Mesenteric fat pad (tissue), 1 donor: ENCODE data around the gene IFRD2. TPM values are rescaled to one million over a fixed set of nuclear protein-coding genes. Genes with fewer than 3 reads are reported as not detected.
A peak's percentile ranks its signal among the peaks of the same experiment; 100 is the strongest.
"Not testable (repeated sequence)": the region's sequence is repeated elsewhere in the genome, so short reads cannot be mapped to it uniquely, and the experiment has no call there.

Experiments used
- DNase-seq: peaks from one replicate; pipeline ENCODE4 v3.0.0-alpha.2; 2020; ENCODE audit warnings: low spot score
- total RNA-seq: library from RNA; stranded (reverse); fragmentation: NEBNext Ultra II Directional; extraction: Animal tissue kit (Norgen Biotek cat#: 25700); gene quantifications from one replicate; pipeline ENCODE4 v1.2.1, GENCODE V29; 2021
- donor health status: DM: yes; HTN: yes; CAD: no.

IFRD2 gene
- total RNA-seq, 1 donor from 2014 or later: 105 TPM

GRCh38 chr3:50324351-50325112 is 32.3 kb upstream of the IFRD2 start:
- no peak for DNase-seq

- no peak for DNase-seq
Measured at GRCh38 chr3:50323614-50324199, 31.5 kb upstream of the IFRD2 start.

GRCh38 chr3:50323092-50323600 is 30.9 kb upstream of the IFRD2 start:
- DNase-seq: no peak

- no peak for DNase-seq
Measured at GRCh38 chr3:50322386-50323091, 30.3 kb upstream of the IFRD2 start, which contains the start of gene HYAL2. Gene HYAL2, minus strand, starts transcription at chr3:50322745. Its CDS starts 2,256 bp downstream, at chr3:50320489.

GRCh38 chr3:50322115-50322385 is 29.8 kb upstream of the IFRD2 start:
- DNase-seq: no peak

- peak; percentile 96 for DNase-seq
Measured at GRCh38 chr3:50321336-50322114, 29.3 kb upstream of the IFRD2 start.

- no peak for DNase-seq
Measured at GRCh38 chr3:50320853-50321335, 28.7 kb upstream of the IFRD2 start.

- DNase-seq: no peak
Measured at GRCh38 chr3:50319894-50320625, 27.8 kb upstream of the IFRD2 start.

GRCh38 chr3:50319181-50319893 is 27.1 kb upstream of the IFRD2 start:
- no peak for DNase-seq

- no peak for DNase-seq
Measured at GRCh38 chr3:50318615-50319014, 26.4 kb upstream of the IFRD2 start.

GRCh38 chr3:50318163-50318562 is 25.9 kb upstream of the IFRD2 start:
- no peak for DNase-seq

GRCh38 chr3:50317300-50317699 is 25.1 kb upstream of the IFRD2 start:
- no peak for DNase-seq

- DNase-seq: no peak
Measured at GRCh38 chr3:50316657-50317242, 24.5 kb upstream of the IFRD2 start.

- no peak for DNase-seq
Measured at GRCh38 chr3:50314816-50315215, 22.6 kb upstream of the IFRD2 start.

GRCh38 chr3:50314342-50314741 is 22.1 kb upstream of the IFRD2 start:
- DNase-seq: no peak

- not testable (repeated sequence) for DNase-seq
Measured at GRCh38 chr3:50312041-50312440, 19.8 kb upstream of the IFRD2 start.

GRCh38 chr3:50304601-50305000 is 12.4 kb upstream of the IFRD2 start:
- DNase-seq: no peak

- DNase-seq: no peak
Measured at GRCh38 chr3:50303013-50303815, 11.0 kb upstream of the IFRD2 start, which contains the start of gene HYAL1. Gene HYAL1, minus strand, starts transcription at chr3:50303574. Its CDS starts 618 bp downstream, at chr3:50302956.
